NCI-H2196 (cell line): ENCODE results near the gene ST3GAL2.
"Not testable (repeated sequence)": the region's sequence is repeated elsewhere in the genome, so short reads cannot be mapped to it uniquely, and the experiment has no call there.

Experiments
- DNase-seq: peaks from one replicate; lab custom pipeline; 2025; ENCODE audit not compliant: unreplicated experiment; lab: John Stamatoyannopoulos, UW

Gene ST3GAL2

GRCh38 chr16:70418274-70418992 is 20.5 kb downstream of the ST3GAL2 start:
- no peak for DNase-seq

- DNase-seq: no peak
Observed at GRCh38 chr16:70417661-70418060, 21.2 kb downstream of the ST3GAL2 start.

GRCh38 chr16:70416748-70417616 is 21.9 kb downstream of the ST3GAL2 start:
- no peak for DNase-seq

GRCh38 chr16:70413572-70413971 is 25.3 kb downstream of the ST3GAL2 start:
- DNase-seq: not testable (repeated sequence)

- no peak for DNase-seq
Observed at GRCh38 chr16:70412385-70412784, 26.5 kb downstream of the ST3GAL2 start.

DNA sequence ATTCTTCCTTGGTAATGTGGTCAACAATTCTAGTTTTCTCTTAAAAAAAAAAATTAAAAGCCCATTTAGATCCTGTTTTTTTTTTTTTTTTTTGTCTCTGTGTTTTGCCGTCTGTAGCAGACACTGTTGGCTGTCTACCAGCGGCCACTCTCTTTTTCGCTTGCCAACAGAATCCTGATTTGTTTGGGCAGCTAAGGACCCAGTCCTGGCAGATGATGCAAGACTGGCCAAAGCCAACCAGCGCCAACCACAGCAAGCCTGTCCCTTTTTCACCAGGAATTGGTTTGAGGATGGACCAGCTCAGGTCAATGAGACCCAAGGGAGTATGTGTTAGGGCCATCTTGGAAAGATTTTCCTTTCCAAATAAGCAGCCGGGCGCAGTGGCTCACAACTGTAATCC is 28.2 kb downstream of the ST3GAL2 start:
- DNase-seq: no peak

- no peak for DNase-seq
Observed at GRCh38 chr16:70407811-70408274, 31.1 kb downstream of the ST3GAL2 start.

- not testable (repeated sequence) for DNase-seq
Observed at GRCh38 chr16:70406104-70406503, 32.8 kb downstream of the ST3GAL2 start.

- DNase-seq: no peak
Observed at GRCh38 chr16:70402916-70403659, 35.8 kb downstream of the ST3GAL2 start.

DNA sequence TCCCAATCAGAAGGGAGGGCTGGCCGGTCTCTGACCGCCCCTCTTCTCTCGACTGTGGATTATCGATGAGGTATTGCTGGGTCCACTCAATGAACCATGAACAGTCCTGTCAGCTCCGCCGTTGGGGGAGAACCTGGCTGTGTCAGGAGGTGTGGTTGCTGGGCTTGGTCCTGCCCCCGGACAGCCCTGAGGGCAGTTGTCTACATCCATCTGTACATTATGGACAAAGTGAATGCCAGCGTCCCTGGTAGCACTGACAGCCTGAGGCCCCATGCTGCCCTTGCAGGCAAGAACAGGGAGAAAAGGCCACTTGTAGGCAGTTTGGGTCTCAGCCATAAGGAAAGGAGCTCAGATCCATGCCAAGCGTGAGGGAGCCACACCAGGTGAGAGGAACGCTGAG is 38.9 kb downstream of the ST3GAL2 start:
- no peak for DNase-seq

GRCh38 chr16:70399381-70399780 is 39.5 kb downstream of the ST3GAL2 start:
- DNase-seq: no peak

DNA sequence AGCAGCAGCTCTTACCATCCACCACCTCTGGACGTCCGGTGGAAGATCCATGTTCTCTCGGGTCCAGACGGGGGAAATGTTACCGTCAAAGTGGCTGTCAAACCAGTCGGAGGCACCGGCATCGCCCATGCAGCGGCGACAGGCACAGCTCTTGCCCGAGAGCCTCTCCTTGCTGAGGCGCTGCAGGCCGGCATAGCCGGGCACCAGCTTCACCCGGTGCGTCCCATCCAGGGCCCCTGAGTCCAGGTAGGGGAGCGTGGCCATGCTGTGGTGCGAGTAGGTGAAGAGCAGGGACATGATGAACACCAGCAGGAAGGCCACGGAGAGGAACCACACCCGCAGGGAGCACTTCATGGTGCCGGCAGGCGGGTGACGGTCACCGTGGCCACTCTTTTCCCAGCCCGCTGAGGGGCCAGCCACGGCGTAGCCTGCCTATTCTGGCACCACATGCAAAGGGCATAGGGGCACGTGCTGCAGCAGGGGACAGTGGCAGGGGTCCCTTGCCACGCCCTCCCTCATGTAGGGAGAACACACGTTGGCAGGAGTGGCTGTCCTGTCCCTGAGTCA is 40.6 kb downstream of the ST3GAL2 start:
- no peak for DNase-seq

- no peak for DNase-seq
Observed at GRCh38 chr16:70396246-70396904, 42.5 kb downstream of the ST3GAL2 start.

- DNase-seq: peak; percentile 35
Observed at GRCh38 chr16:70395345-70395901, 43.5 kb downstream of the ST3GAL2 start.

DNA sequence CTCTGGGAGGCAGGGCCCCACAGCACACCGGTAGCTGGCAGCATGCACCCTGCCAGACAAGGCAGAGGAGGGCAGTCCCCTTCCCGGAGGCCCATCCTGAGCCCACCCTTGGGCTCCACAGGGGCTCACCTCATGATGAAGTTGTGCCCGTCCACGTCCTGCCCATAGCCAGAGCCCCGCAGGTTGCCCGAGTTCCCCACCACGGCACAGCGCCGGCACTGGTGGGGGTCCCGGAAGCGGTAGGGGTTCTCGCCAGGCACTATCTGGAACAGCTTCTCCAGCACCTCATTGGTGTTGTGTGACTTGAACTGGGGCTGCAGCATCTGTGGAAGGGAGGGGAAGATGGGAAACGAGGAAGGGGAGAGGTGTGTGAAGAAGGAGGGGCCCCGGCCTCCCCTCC is 44.0 kb downstream of the ST3GAL2 start:
- DNase-seq: no peak

- no peak for DNase-seq
Observed at GRCh38 chr16:70393662-70394061, 45.2 kb downstream of the ST3GAL2 start.

- no peak for DNase-seq
Observed at GRCh38 chr16:70392606-70393005, 46.3 kb downstream of the ST3GAL2 start.

GRCh38 chr16:70391881-70392481 is 46.9 kb downstream of the ST3GAL2 start:
- no peak for DNase-seq

DNA sequence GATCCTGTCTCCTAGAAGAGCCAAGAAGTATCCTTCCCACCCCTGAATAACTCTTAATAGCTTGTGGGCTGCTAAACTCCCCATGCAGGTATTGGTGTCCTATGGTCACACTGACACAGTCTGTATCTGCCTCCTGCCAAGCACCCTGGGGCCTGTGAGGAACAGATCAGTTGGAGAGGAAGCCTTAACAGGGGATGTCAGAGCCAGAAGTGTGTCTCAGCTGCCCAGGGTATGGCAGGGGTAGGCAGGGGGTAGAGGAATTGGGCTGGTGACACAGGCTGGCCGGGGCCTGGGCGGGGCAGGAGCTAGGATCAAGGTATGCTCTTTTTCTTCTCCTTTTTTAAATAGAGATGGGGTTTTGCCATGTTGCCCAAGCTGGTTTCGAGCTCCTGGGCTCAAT is 47.5 kb downstream of the ST3GAL2 start:
- no peak for DNase-seq

DNA sequence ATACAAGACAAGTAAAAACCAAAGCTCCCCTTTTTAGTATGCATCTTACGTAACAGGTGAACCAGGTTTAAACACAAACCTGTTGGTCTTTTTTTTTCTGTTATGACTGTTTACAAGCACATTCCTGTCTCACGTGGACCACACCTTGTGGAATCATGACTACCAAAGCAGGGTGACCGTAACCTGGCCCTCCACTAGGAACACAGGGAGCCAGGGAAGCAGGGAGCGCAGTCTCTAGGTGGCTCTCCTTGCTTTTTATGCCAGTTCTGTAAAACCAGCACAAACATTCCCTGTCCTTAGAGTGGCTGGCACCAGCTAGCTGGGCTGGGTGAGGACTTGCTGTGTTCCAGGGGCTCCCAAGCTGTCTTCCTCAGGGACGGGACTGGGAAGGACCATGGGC is 48.1 kb downstream of the ST3GAL2 start:
- DNase-seq: no peak
